Ovary (tissue), 9 donors: ENCODE measurements around the gene SWAP70. TPM values are rescaled to one million over a fixed set of nuclear protein-coding genes. Genes with fewer than 3 reads are reported as not detected.

Source experiments
- DNase-seq, 5 donors: peaks; one replicate each; pipeline ENCODE4 v3.0.0-alpha.2; 2019 to 2020
- H3K27ac ChIP-seq, 2 donors: fragments of 200-600 bp; one replicate each; pipeline versions ENCODE4 v1.5.1 to v1.8.0; 2019 to 2022
- H3K27me3 ChIP-seq: fragments of 200-600 bp; one replicate; pipeline ENCODE4 v1.8.0; 2022
- H3K36me3 ChIP-seq: fragments of 200-600 bp; sonication (generic); one replicate; pipeline ENCODE4 v1.5.1; 2019
- H3K4me1 ChIP-seq: one replicate; pipeline ENCODE4 v1.8.1; 2013; ENCODE audit warnings: mild to moderate bottlenecking, moderate library complexity; ENCODE audit not compliant: insufficient read depth
- H3K4me3 ChIP-seq: fragments of 200-600 bp; sonication (generic); one replicate; pipeline ENCODE4 v1.5.1; 2017
- H3K9me3 ChIP-seq, 2 donors: fragments of 200-600 bp in 1 of 2; sonication (generic) in 1 of 2; one replicate each; pipeline versions ENCODE4 v1.5.1 to v1.8.1; 2013 to 2019; ENCODE audit warnings: mild to moderate bottlenecking in 1 of 2, moderate library complexity in 1 of 2
- CTCF ChIP-seq, 3 donors: fragments of 450-650 bp in 2 of 3; fragments of 200-600 bp in 1 of 3; IDR thresholded peaks; one replicate each; pipeline versions ENCODE4 v1.5.1 to v1.8.0; 2016 to 2022; ENCODE audit warnings: antibody characterized with exemption in 3 of 3, mild to moderate bottlenecking in 1 of 3
- EP300 ChIP-seq: sonication (generic); formaldehyde crosslinking; IDR thresholded peaks from one replicate; pipeline ENCODE4 v1.6.1; 2017; ENCODE audit warnings: antibody characterized with exemption
- POLR2A ChIP-seq: fragments of 450-650 bp; IDR thresholded peaks from one replicate; pipeline ENCODE4 v1.6.1; 2017; ENCODE audit warnings: antibody characterized with exemption, mild to moderate bottlenecking, moderate library complexity
- WGBS, 3 donors: extraction: QIAGEN DNeasy Blood & Tissue Kit in 1 of 3; methylation state at CpG; one replicate each; pipeline versions ENCODE4 v1.1.5 to v1.1.7; 2013 to 2017; 5-methylcytosine and 5-hydroxymethylcytosine counted together
- intact Hi-C, 4 donors: fragments of 100-400 bp; cut with DNase I; formaldehyde crosslinking; loops; one replicate each; pipeline versions ENCODE4 v1.11.0 to v1.15.1; 2022 to 2023
- polyA plus RNA-seq, 2 donors: library from polyadenylated mRNA; stranded (reverse); fragments of 200-250 nt in 1 of 2; fragments of 350-450 nt in 1 of 2; fragmentation: Illumina TruSeq in 1 of 2; extraction: RNeasy Lipid Tissue Mini Kit (QIAGEN cat#74804) in 1 of 2; gene quantifications; one replicate each; pipeline ENCODE4 v1.2.3, GENCODE V29; 2013 to 2014
- total RNA-seq, 7 donors: library from RNA; depleted of rRNA in 2 of 7; stranded (reverse); fragments of >200 nt in 2 of 7; fragmentation: NEBNext Ultra II Directional in 3 of 7; extraction: Animal tissue kit (Norgen Biotek cat#: 25700) in 3 of 7; gene quantifications; one replicate each; pipeline versions ENCODE4 v1.1.0 to v1.2.4, GENCODE V29; 2016 to 2023
- donor health status: DM: no; HTN: no; CAD: no; lungs with moderate emphysema.
- donor health status: DM: no; HTN: no; CAD: no.
- donor health status: Bipolar disorder and iron deficiency.
- donor health status: DM: yes; HTN: yes; CAD: no.
- donor health status: DM: no; HTN: no; CAD: no.
- donor health status: DM: yes; HTN: yes; CAD: no.

Gene SWAP70
- total and polyA plus RNA-seq, 9 donors: 14.1 to 23.7 (median 19.8) TPM

- WGBS, 3 donors: 100% methylated on average over 1 of the region's 1 CpG
- H3K4me3 ChIP-seq: no peak overlapping the region
- H3K27me3 ChIP-seq: no peaks in the 10 kb centered on the region
- intact Hi-C loops: no loop called here
- TF ChIP-seq CTCF (IDR thresholded peaks at IDR 0.05): no peak
- no peak for TF ChIP-seq POLR2A
- no peak for TF ChIP-seq EP300
- H3K36me3 ChIP-seq: no peaks in the 10 kb centered on the region
- peaks cover 2% of the 10 kb centered on the region for H3K4me1 ChIP-seq
- DNase-seq: no peak
- no peaks in the 10 kb centered on the region for H3K9me3 ChIP-seq
- no peak overlapping the region for H3K27ac ChIP-seq
These were observed 44.7 kb downstream of the SWAP70 start for GRCh38 chr11:9708544-9708943.

DNA sequence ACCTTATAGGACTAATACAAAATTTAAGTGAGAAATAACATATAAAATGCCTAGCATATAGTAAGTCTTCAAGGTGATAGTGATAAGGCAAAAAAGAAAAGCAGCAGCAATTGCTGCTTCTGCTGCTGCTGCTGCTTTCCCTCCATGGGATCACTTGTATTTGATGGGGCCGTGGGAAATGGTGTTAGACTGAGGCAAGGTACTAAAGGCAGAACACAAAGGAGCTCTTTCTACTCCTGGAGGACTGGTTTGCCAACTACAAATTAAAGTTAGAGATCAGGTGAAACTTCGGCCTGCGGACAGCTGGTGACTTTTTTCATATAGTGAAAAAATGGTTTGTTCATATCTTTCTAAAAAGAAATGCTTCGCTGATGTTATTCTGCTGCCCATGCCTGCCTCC lies 46.3 kb downstream of the SWAP70 start:
- Histone ChIP-seq H3K27me3 (no peaks in the 10 kb centered on the region), H3K27ac (no peak overlapping the region), H3K9me3 (no peaks in the 10 kb centered on the region), H3K4me1 (peaks cover 2% of the 10 kb centered on the region), H3K4me3 (no peak overlapping the region), H3K36me3 (no peaks in the 10 kb centered on the region)
- whole genome bisulfite sequencing, 3 donors: 89 to 96% (median 96%) methylated on average over 4 of the region's 4 CpGs
- intact Hi-C loops: no loop called here
- TF ChIP-seq POLR2A (no peak), EP300 (no peak), CTCF (IDR thresholded peaks at IDR 0.05) (no peak)
- DNase-seq: no peak

- WGBS, 3 donors: 79 to 90% (median 88%) methylated on average over 1 of the region's 1 CpG
- Histone ChIP-seq H3K27me3 (no peaks in the 10 kb centered on the region), H3K9me3 (no peaks in the 10 kb centered on the region), H3K36me3 (no peaks in the 10 kb centered on the region), H3K4me1 (peaks cover 2% of the 10 kb centered on the region), H3K27ac (no peak overlapping the region), H3K4me3 (no peak overlapping the region)
- intact Hi-C loops: no loop called here
- no peak for DNase-seq
- no peak for TF ChIP-seq EP300
- TF ChIP-seq POLR2A: no peak
- no peak for TF ChIP-seq CTCF (IDR thresholded peaks at IDR 0.05)
These were observed 47.0 kb downstream of the SWAP70 start for GRCh38 chr11:9710852-9711251.

DNA sequence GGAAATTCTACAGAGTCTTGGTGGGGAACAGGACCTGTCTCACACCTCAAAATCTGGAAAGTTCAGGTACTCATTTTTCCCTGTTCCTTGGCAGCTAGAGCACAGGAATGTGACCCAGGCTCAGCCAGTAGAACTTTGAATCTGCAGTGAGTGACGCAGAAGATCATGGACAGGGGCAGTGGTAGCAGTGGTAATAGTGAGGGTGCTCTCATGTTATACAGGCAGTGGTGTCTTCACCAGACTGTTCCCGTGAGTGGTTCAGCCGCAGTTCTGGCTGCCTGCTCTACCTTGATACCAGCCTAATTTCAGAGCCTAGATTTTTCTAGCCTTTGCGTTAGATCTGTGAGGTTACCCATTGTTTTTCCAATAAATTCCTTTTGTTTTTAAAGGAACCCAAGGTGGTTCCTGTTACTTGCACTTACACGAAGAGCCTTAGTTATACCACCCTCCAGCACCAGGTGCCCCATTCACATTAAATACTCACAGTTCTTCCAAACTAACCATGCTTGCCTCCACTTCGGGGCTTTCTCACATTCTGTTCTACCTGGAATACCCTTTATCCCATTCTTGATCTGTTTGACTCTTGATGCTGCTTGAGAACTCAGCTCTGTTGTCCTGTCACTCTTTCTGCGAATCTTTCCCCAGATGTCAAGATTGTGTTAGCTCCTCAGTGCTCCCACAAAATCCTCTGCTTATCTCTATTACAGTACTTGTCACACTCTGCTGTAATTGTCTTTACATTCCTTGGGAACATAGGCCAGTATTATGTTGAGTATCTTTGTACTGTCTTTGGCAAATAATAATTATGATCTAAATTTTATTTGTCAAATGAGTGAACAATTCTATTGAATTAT lies 47.8 kb downstream of the SWAP70 start:
- no peak for TF ChIP-seq POLR2A
- TF ChIP-seq EP300: no peak
- TF ChIP-seq CTCF (IDR thresholded peaks at IDR 0.05): no peak
- 82 to 90% (median 87%) methylated on average over 7 of the region's 7 CpGs for WGBS, 3 donors
- H3K4me3 ChIP-seq: no peak overlapping the region
- no peaks in the 10 kb centered on the region for H3K9me3 ChIP-seq
- DNase-seq: no peak
- H3K36me3 ChIP-seq: no peaks in the 10 kb centered on the region
- intact Hi-C loops: no loop called here
- no peak overlapping the region for H3K27ac ChIP-seq
- no peaks in the 10 kb centered on the region for H3K27me3 ChIP-seq
- peaks cover 2% of the 10 kb centered on the region for H3K4me1 ChIP-seq
